Activated naive CD4-positive, alpha-beta T cell treated with anti-CD3 and anti-CD28 coated beads for 36 hours (primary cell): ENCODE results near the gene EML4. TPM values are rescaled to one million over a fixed set of nuclear protein-coding genes. Genes with fewer than 3 reads are reported as not detected.

Experiments used
- CTCF ChIA-PET: fragments of 350-600 bp; sonication (Branson Sonifier 250); formaldehyde crosslinking; loops from one replicate; lab custom pipeline; 2021; ENCODE audit warnings: antibody characterized with exemption; lab: Charles Lee
- DNase-seq: peaks from one replicate; pipeline ENCODE4 v3.0.0-alpha.2; 2020
- H3K27ac Mint-ChIP-seq: one replicate; pipeline ENCODE4 v1.8.0; 2021; ENCODE audit warnings: mild to moderate bottlenecking, mixed read lengths
- H3K27me3 Mint-ChIP-seq: one replicate; pipeline ENCODE4 v1.8.0; 2021; ENCODE audit warnings: low read depth, mixed read lengths
- H3K36me3 Mint-ChIP-seq: one replicate; pipeline ENCODE4 v1.8.0; 2021; ENCODE audit warnings: low read depth, mixed read lengths
- H3K4me1 Mint-ChIP-seq: one replicate; pipeline ENCODE4 v1.8.0; 2021; ENCODE audit warnings: low read depth, mixed read lengths
- H3K4me3 Mint-ChIP-seq: one replicate; pipeline ENCODE4 v1.8.0; 2021; ENCODE audit warnings: mild to moderate bottlenecking, moderate library complexity, mixed read lengths
- H3K9me3 Mint-ChIP-seq: one replicate; pipeline ENCODE4 v1.8.0; 2021; ENCODE audit warnings: mixed read lengths
- intact Hi-C: fragments of 100-400 bp; cut with micrococcal nuclease; formaldehyde crosslinking; loops from one replicate; pipeline ENCODE4 v1.15.1; 2023
- total RNA-seq, 2 experiments: library from RNA; stranded (reverse); gene quantifications; one replicate each; pipeline ENCODE4 v1.2.3, GENCODE V29; 2021

The EML4 gene
- total RNA-seq, 2 experiments from 2014 or later = 65.8 to 65.9 TPM

GRCh38 chr2:42180300-42180699, 11.1 kb downstream of the EML4 start:
- Mint-ChIP-seq H3K4me3 (no peak overlapping the region), H3K27me3 (no peaks in the 10 kb centered on the region), H3K36me3 (peaks cover 10% of the 10 kb centered on the region), H3K9me3 (no peaks in the 10 kb centered on the region), H3K27ac (peak overlapping the region; percentile 74), H3K4me1 (peaks cover 76% of the 10 kb centered on the region)
- CTCF ChIA-PET = interaction anchor here (0.8 to 3.5 kb wide), 5 partner anchors 8 to 84 kb away, joined by 5 to 17 read pairs (median 7); no protein-coding TSS in a partner anchor
- no peak for DNase-seq
- intact Hi-C loops = loop anchor here (1.0 kb wide), 2 partner anchors 8 to 13 kb away; no protein-coding TSS in a partner anchor

GRCh38 chr2:42182654-42183308, 13.6 kb downstream of the EML4 start:
- H3K36me3 Mint-ChIP-seq = peaks cover 6% of the 10 kb centered on the region
- no peak overlapping the region for H3K27ac Mint-ChIP-seq
- intact Hi-C loops = no loop called here
- H3K4me3 Mint-ChIP-seq = no peak overlapping the region
- H3K4me1 Mint-ChIP-seq = peaks cover 73% of the 10 kb centered on the region
- DNase-seq = no peak
- H3K27me3 Mint-ChIP-seq = no peaks in the 10 kb centered on the region
- H3K9me3 Mint-ChIP-seq = no peaks in the 10 kb centered on the region
- CTCF ChIA-PET = interaction anchor here (0.6 to 3.5 kb wide), 4 partner anchors 10 to 56 kb away, joined by 3 to 17 read pairs (median 4); no protein-coding TSS in a partner anchor

GRCh38 chr2:42183775-42184174, 14.6 kb downstream of the EML4 start:
- CTCF ChIA-PET = interaction anchor here (0.6 kb wide), 1 partner anchor 88 kb away, joined by 4 read pairs; no protein-coding TSS in a partner anchor
- intact Hi-C loops = loop anchor here (2.0 kb wide), 1 partner anchor 13 kb away; no protein-coding TSS in a partner anchor
- no peaks in the 10 kb centered on the region for H3K9me3 Mint-ChIP-seq
- no peak overlapping the region for H3K4me3 Mint-ChIP-seq
- H3K4me1 Mint-ChIP-seq = peaks cover 68% of the 10 kb centered on the region
- no peak overlapping the region for H3K27ac Mint-ChIP-seq
- DNase-seq = no peak
- H3K36me3 Mint-ChIP-seq = peaks cover 8% of the 10 kb centered on the region
- H3K27me3 Mint-ChIP-seq = no peaks in the 10 kb centered on the region

- H3K27me3 Mint-ChIP-seq = no peaks in the 10 kb centered on the region
- H3K27ac Mint-ChIP-seq = no peak overlapping the region
- intact Hi-C loops = loop anchor here (2.0 kb wide), 1 partner anchor 14 kb away; no protein-coding TSS in a partner anchor
- H3K4me1 Mint-ChIP-seq = peaks cover 68% of the 10 kb centered on the region
- no peak for DNase-seq
- no peak overlapping the region for H3K4me3 Mint-ChIP-seq
- peaks cover 8% of the 10 kb centered on the region for H3K36me3 Mint-ChIP-seq
- no peaks in the 10 kb centered on the region for H3K9me3 Mint-ChIP-seq
- CTCF ChIA-PET = no interaction called here
Observed at GRCh38 chr2:42184346-42184745, 15.2 kb downstream of the EML4 start.

- intact Hi-C loops = loop anchor here (2.0 kb wide), 1 partner anchor 15 kb away; no protein-coding TSS in a partner anchor
- Mint-ChIP-seq H3K27ac (no peak overlapping the region), H3K4me3 (no peak overlapping the region), H3K27me3 (no peaks in the 10 kb centered on the region), H3K9me3 (no peaks in the 10 kb centered on the region), H3K36me3 (peaks cover 8% of the 10 kb centered on the region), H3K4me1 (peaks cover 68% of the 10 kb centered on the region)
- CTCF ChIA-PET = no interaction called here
- no peak for DNase-seq
Observed at GRCh38 chr2:42185220-42185921, 16.2 kb downstream of the EML4 start.

- intact Hi-C loops = no loop called here
- Mint-ChIP-seq H3K27me3 (no peaks in the 10 kb centered on the region), H3K27ac (no peak overlapping the region), H3K36me3 (peaks cover 8% of the 10 kb centered on the region), H3K4me3 (no peak overlapping the region), H3K4me1 (peaks cover 65% of the 10 kb centered on the region), H3K9me3 (no peaks in the 10 kb centered on the region)
- CTCF ChIA-PET = interaction anchor here (0.8 to 1.3 kb wide), 2 partner anchors 10 to 90 kb away, joined by 3 to 7 read pairs; no protein-coding TSS in a partner anchor
- no peak for DNase-seq
Observed at GRCh38 chr2:42186366-42186765, 17.2 kb downstream of the EML4 start.

GRCh38 chr2:42186945-42187632, 17.9 kb downstream of the EML4 start:
- Mint-ChIP-seq H3K27me3 (no peaks in the 10 kb centered on the region), H3K4me3 (no peak overlapping the region), H3K27ac (no peak overlapping the region), H3K9me3 (no peaks in the 10 kb centered on the region), H3K4me1 (peaks cover 68% of the 10 kb centered on the region), H3K36me3 (peaks cover 6% of the 10 kb centered on the region)
- no peak for DNase-seq
- intact Hi-C loops = no loop called here
- CTCF ChIA-PET = interaction anchor here (0.8 to 1.3 kb wide), 3 partner anchors 9 to 91 kb away, joined by 3 to 7 read pairs (median 3); no protein-coding TSS in a partner anchor

- Mint-ChIP-seq H3K27me3 (no peaks in the 10 kb centered on the region), H3K4me3 (no peak overlapping the region), H3K4me1 (peaks cover 68% of the 10 kb centered on the region), H3K9me3 (no peaks in the 10 kb centered on the region), H3K36me3 (peaks cover 6% of the 10 kb centered on the region), H3K27ac (no peak overlapping the region)
- no peak for DNase-seq
- intact Hi-C loops = no loop called here
- CTCF ChIA-PET = interaction anchor here (1.3 kb wide), 1 partner anchor 92 kb away, joined by 3 read pairs; no protein-coding TSS in a partner anchor
Observed at GRCh38 chr2:42187886-42188285, 18.7 kb downstream of the EML4 start.

- H3K27me3 Mint-ChIP-seq = no peaks in the 10 kb centered on the region
- H3K27ac Mint-ChIP-seq = no peak overlapping the region
- no peak for DNase-seq
- no peaks in the 10 kb centered on the region for H3K9me3 Mint-ChIP-seq
- intact Hi-C loops = no loop called here
- H3K36me3 Mint-ChIP-seq = peaks cover 6% of the 10 kb centered on the region
- peaks cover 75% of the 10 kb centered on the region for H3K4me1 Mint-ChIP-seq
- H3K4me3 Mint-ChIP-seq = no peak overlapping the region
- CTCF ChIA-PET = interaction anchor here (0.5 to 1.9 kb wide), 5 partner anchors 10 to 176 kb away, joined by 3 to 7 read pairs (median 3); no protein-coding TSS in a partner anchor
Observed at GRCh38 chr2:42189235-42189566, 20.0 kb downstream of the EML4 start.

GRCh38 chr2:42190191-42190590, 21.0 kb downstream of the EML4 start:
- H3K4me1 Mint-ChIP-seq = peaks cover 70% of the 10 kb centered on the region
- no peaks in the 10 kb centered on the region for H3K9me3 Mint-ChIP-seq
- H3K4me3 Mint-ChIP-seq = no peak overlapping the region
- H3K27me3 Mint-ChIP-seq = no peaks in the 10 kb centered on the region
- peaks cover 6% of the 10 kb centered on the region for H3K36me3 Mint-ChIP-seq
- CTCF ChIA-PET = interaction anchor here (1.1 to 1.9 kb wide), 4 partner anchors 9 to 139 kb away, joined by 3 to 7 read pairs (median 4); no protein-coding TSS in a partner anchor
- DNase-seq = no peak
- H3K27ac Mint-ChIP-seq = peak overlapping the region; percentile 7
- intact Hi-C loops = no loop called here

GRCh38 chr2:42191285-42192009, 22.3 kb downstream of the EML4 start:
- no peak overlapping the region for H3K4me3 Mint-ChIP-seq
- no peak for DNase-seq
- peaks cover 73% of the 10 kb centered on the region for H3K4me1 Mint-ChIP-seq
- peaks cover 6% of the 10 kb centered on the region for H3K36me3 Mint-ChIP-seq
- intact Hi-C loops = no loop called here
- no peaks in the 10 kb centered on the region for H3K27me3 Mint-ChIP-seq
- H3K9me3 Mint-ChIP-seq = no peaks in the 10 kb centered on the region
- CTCF ChIA-PET = interaction anchor here (0.6 to 1.9 kb wide), 2 partner anchors 20 kb away, joined by 4 to 5 read pairs; no protein-coding TSS in a partner anchor
- H3K27ac Mint-ChIP-seq = no peak overlapping the region
